Neural cell (in vitro differentiated cells): Measurements from ENCODE around the gene NFIX.

Experiments used
- CTCF ChIP-seq: fragments of 450-650 bp; IDR thresholded peaks from 2 replicates; pipeline ENCODE4 v1.5.1; 2014; ENCODE audit warnings: antibody characterized with exemption, mild to moderate bottlenecking, moderate library complexity; ENCODE audit not compliant: poor library complexity, severe bottlenecking
- EP300 ChIP-seq: fragments of 450-650 bp; conservative IDR thresholded peaks from 2 replicates; pipeline ENCODE4 v1.6.1; 2014; ENCODE audit warnings: antibody characterized with exemption, mild to moderate bottlenecking, moderate library complexity; ENCODE audit not compliant: poor library complexity, severe bottlenecking
- EZH2 ChIP-seq: fragments of 200-600, 300-800 bp; shearing (Covaris generic), sonication (generic); IDR thresholded peaks from 2 replicates; pipeline ENCODE4 v1.6.1; 2014; ENCODE audit warnings: antibody characterized with exemption, low read length, borderline replicate concordance, mild to moderate bottlenecking; ENCODE audit not compliant: insufficient read depth, poor library complexity, severe bottlenecking
- TAF1 ChIP-seq: IDR thresholded peaks from 2 replicates; pipeline ENCODE4 v1.6.1; 2012; ENCODE audit warnings: low read depth
- TF ChIP-seq, protein P1 (sequence below): IDR thresholded peaks from 2 replicates; pipeline ENCODE4 v1.6.1; 2012; ENCODE audit warnings: borderline replicate concordance

DNA sequence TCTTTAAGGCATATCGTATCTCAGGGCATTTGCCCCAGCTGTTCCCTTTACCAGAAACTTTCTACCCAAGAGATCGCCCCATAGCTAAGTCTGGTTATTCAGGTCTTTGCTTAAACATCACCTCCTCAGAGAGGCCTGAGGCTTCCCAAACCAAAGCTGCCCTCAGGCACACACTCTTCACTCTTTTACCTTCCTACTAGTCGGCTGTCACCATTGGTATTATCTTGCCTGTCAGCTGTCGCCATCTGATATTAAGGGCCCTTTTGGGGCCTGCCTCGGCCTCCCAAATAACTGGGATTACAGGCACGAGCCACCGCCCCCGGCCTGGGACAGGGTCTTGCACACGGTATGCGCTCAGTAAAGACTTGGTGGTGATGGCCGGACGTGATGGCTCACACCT, 39.3 kb upstream of the NFIX start:
- TF ChIP-seq, protein P1, sequence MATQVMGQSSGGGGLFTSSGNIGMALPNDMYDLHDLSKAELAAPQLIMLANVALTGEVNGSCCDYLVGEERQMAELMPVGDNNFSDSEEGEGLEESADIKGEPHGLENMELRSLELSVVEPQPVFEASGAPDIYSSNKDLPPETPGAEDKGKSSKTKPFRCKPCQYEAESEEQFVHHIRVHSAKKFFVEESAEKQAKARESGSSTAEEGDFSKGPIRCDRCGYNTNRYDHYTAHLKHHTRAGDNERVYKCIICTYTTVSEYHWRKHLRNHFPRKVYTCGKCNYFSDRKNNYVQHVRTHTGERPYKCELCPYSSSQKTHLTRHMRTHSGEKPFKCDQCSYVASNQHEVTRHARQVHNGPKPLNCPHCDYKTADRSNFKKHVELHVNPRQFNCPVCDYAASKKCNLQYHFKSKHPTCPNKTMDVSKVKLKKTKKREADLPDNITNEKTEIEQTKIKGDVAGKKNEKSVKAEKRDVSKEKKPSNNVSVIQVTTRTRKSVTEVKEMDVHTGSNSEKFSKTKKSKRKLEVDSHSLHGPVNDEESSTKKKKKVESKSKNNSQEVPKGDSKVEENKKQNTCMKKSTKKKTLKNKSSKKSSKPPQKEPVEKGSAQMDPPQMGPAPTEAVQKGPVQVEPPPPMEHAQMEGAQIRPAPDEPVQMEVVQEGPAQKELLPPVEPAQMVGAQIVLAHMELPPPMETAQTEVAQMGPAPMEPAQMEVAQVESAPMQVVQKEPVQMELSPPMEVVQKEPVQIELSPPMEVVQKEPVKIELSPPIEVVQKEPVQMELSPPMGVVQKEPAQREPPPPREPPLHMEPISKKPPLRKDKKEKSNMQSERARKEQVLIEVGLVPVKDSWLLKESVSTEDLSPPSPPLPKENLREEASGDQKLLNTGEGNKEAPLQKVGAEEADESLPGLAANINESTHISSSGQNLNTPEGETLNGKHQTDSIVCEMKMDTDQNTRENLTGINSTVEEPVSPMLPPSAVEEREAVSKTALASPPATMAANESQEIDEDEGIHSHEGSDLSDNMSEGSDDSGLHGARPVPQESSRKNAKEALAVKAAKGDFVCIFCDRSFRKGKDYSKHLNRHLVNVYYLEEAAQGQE = no peak
- TF ChIP-seq CTCF (no peak), EZH2 (no peak), TAF1 (no peak), EP300 (no peak)
